K562 (cell line): ENCODE measurements around the gene SPAG9. TPM values are rescaled to one million over a fixed set of nuclear protein-coding genes. Genes with fewer than 3 reads are reported as not detected.
A peak's percentile ranks its signal among the peaks of the same experiment; 100 is the strongest.

Source experiments
- ATAC-seq: fragments of 200-7000 bp; cut with Tn5 transposase; 3 replicates; pipeline ENCODE4 v1.9.1; 2020; ENCODE audit warnings: moderate library complexity
- BruUV-seq: library from RNA; stranded (reverse); fragments of 400-500 nt; replicated peaks from 2 replicates; lab custom pipeline; 2021; lab: Mats Ljungman, UMichigan
- CTCF ChIA-PET: fragments of 300-600 bp; formaldehyde crosslinking; extraction: SDS; loops from one replicate; lab custom pipeline; 2021; ENCODE audit warnings: low intra/inter-chr PET ratio; lab: Yijun Ruan, JAX
- POLR2A ChIA-PET: fragments of 300-600, 350-650 bp; sonication (Branson Sonifier 250); formaldehyde crosslinking; extraction: SDS; loops from one replicate; lab custom pipeline; 2021; ENCODE audit warnings: antibody characterized with exemption, inconsistent platforms; lab: Yijun Ruan, JAX
- DNase-seq, 4 experiments: peaks; one replicate each; pipeline versions ENCODE4 v3.0.0 to v3.0.0-alpha.2; 2011 to 2018; ENCODE audit warnings: low spot score in 3 of 4, mixed read lengths in 3 of 4; ENCODE audit errors: extremely low read depth in 1 of 4
- FAIRE-seq: peaks from 2 replicates; lab custom pipeline; 2011; peaks lifted over from hg19 to GRCh38; lab: Jason Lieb, UNC
- H2AFZ ChIP-seq: 2 replicates; pipeline ENCODE4 v1.6.0; 2011; ENCODE audit warnings: low read depth, low read length, control low read depth, inconsistent platforms
- H3K27ac ChIP-seq: fragments of 200-600 bp; 3 replicates; pipeline ENCODE4 v1.8.0; 2011; ENCODE audit warnings: low read depth, mild to moderate bottlenecking, control low read depth, inconsistent platforms, low read length, moderate library complexity, mixed read lengths; ENCODE audit errors: extremely low read depth
- H3K27me3 ChIP-seq, 2 experiments: fragments of 300-600 bp in 1 of 2; 2 replicates in 1 of 2; 3 replicates in 1 of 2; pipeline versions ENCODE4 v1.6.0 to v1.8.0; 2011; ENCODE audit warnings: inconsistent platforms in 2 of 2, low read length in 2 of 2, mild to moderate bottlenecking in 1 of 2, mixed read lengths in 1 of 2, moderate library complexity in 1 of 2; ENCODE audit not compliant: control insufficient read depth in 2 of 2, insufficient read depth in 2 of 2
- H3K36me3 ChIP-seq: fragments of 300-600 bp; 3 replicates; pipeline ENCODE4 v1.8.0; 2011; ENCODE audit warnings: mild to moderate bottlenecking, low read length, inconsistent platforms; ENCODE audit not compliant: control insufficient read depth, insufficient read depth
- H3K4me1 ChIP-seq, 2 experiments: fragments of 200-600 bp in 1 of 2; replicated peaks in 1 of 2; 2 replicates in 1 of 2; 3 replicates in 1 of 2; pipeline versions ENCODE4 v1.5.1 to v1.8.0; 2011; ENCODE audit warnings: inconsistent platforms in 2 of 2, low read length in 2 of 2, mild to moderate bottlenecking in 1 of 2, mixed read lengths in 1 of 2, moderate library complexity in 1 of 2; ENCODE audit not compliant: control insufficient read depth in 2 of 2, insufficient read depth in 2 of 2
- H3K4me2 ChIP-seq: 2 replicates; pipeline ENCODE4 v1.6.1; 2011; ENCODE audit warnings: low read length, control low read depth, inconsistent platforms, mixed read lengths; ENCODE audit not compliant: insufficient read depth
- H3K4me3 ChIP-seq: fragments of 200-600 bp; sonication (generic), shearing (Covaris generic); 2 replicates; pipeline ENCODE4 v1.5.1; 2016; ENCODE audit warnings: control low read depth, inconsistent platforms
- H3K79me2 ChIP-seq: fragments of 200-600 bp; 3 replicates; pipeline ENCODE4 v1.8.0; 2011; ENCODE audit warnings: low read length, inconsistent platforms; ENCODE audit not compliant: control insufficient read depth, insufficient read depth
- H3K9ac ChIP-seq, 2 experiments: 2 replicates each; pipeline versions ENCODE4 v1.6.0 to v1.6.1; 2011; ENCODE audit warnings: low read depth in 2 of 2, low read length in 2 of 2, control low read depth in 1 of 2, inconsistent platforms in 1 of 2, mild to moderate bottlenecking in 1 of 2, mixed read lengths in 1 of 2; ENCODE audit not compliant: insufficient read depth in 1 of 2
- H3K9me1 ChIP-seq: one replicate; pipeline ENCODE4 v1.6.0; 2011; ENCODE audit warnings: inconsistent platforms, mild to moderate bottlenecking, low read length, moderate library complexity; ENCODE audit not compliant: control insufficient read depth, insufficient read depth
- H3K9me3 ChIP-seq: replicated peaks from 2 replicates; pipeline ENCODE4 v1.5.1; 2011; ENCODE audit warnings: low read depth, low read length, inconsistent platforms; ENCODE audit not compliant: control insufficient read depth, insufficient read depth
- H4K20me1 ChIP-seq: replicated peaks from 2 replicates; pipeline ENCODE4 v1.6.1; 2011; ENCODE audit warnings: low read length, inconsistent platforms, mixed read lengths; ENCODE audit not compliant: control insufficient read depth, insufficient read depth
- DACH1 ChIP-seq: fragments of 450-650 bp; IDR thresholded peaks from 2 replicates; pipeline ENCODE4 v1.6.1; 2018; ENCODE audit not compliant: partially characterized antibody
- GATAD2B ChIP-seq: fragments of 450-650 bp; IDR thresholded peaks from 2 replicates; pipeline ENCODE4 v1.6.1; 2017; ENCODE audit warnings: mild to moderate bottlenecking, borderline replicate concordance
- in situ Hi-C: fragments of 300-500 bp; cut with MboI; formaldehyde crosslinking; loops from 4 replicates; pipeline ENCODE4 v1.15.0; 2018; ENCODE audit warnings: inconsistent platforms, mixed read lengths
- intact Hi-C: fragments of 100-400 bp; cut with micrococcal nuclease; formaldehyde crosslinking; loops from 2 replicates; pipeline ENCODE4 v1.14.2; 2022
- polyA plus RNA-seq, 8 experiments: library from polyadenylated mRNA; depleted of rRNA in 4 of 8; stranded (reverse) in 5 of 8; unstranded in 3 of 8; fragments of >200 nt; fragmentation: Nextera tagmentation in 2 of 8; fragmentation: Illumina TruSeq in 1 of 8; extraction: Ambion mirVana in 2 of 8; extraction: Trizol in 1 of 8; gene quantifications; 2 replicates each; pipeline versions ENCODE4 v1.2.1 to v1.2.3, GENCODE V29; 2011 to 2014; ENCODE audit warnings: inconsistent platforms in 1 of 8, missing spikeins in 1 of 8
- total RNA-seq, 7 experiments: library from RNA; depleted of rRNA in 6 of 7; stranded (reverse); fragments of >200 nt in 6 of 7; fragmentation: Illumina TruSeq in 2 of 7; extraction: Trizol in 2 of 7; gene quantifications; 2 replicates each; pipeline versions ENCODE4 v1.2.1 to v1.2.3, GENCODE V29; 2011 to 2021; ENCODE audit warnings: low replicate concordance in 1 of 7
- TF ChIP-seq, protein P1 (sequence below): sonication (generic); formaldehyde crosslinking; IDR thresholded peaks from 2 replicates; pipeline ENCODE4 v1.8.0; 2022; ENCODE audit warnings: mild to moderate bottlenecking, missing genetic modification reagents
- TF ChIP-seq, protein P2 (sequence below): fragments of 450-650 bp; IDR thresholded peaks from 2 replicates; pipeline ENCODE4 v1.6.1; 2016; ENCODE audit warnings: antibody characterized with exemption

Gene SPAG9
- total and polyA plus RNA-seq, 9 of the 15 experiments (the other 6 are each of a cell fraction or from before 2014, with no cell fraction given): 12.2 to 99.2 (median 58.2) TPM

DNA sequence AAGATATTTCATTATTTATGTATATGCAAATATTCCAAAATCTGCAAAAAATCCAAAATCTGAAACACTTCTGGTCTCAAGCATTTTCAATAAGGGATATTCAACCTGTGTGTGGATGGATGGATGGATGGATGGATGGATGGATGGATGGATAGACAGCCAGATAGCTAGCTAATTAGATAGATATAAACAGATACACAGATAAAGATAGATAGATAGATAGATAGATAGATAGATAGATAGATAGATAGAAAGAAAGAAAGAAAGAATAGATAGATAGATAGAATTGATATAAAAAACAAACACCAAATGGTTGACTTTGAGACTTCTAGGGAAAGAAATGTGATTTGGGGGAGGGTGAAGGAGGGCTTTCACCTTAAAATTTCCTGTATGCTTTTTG lies 139.4 kb downstream of the SPAG9 start:
- CTCF ChIA-PET: no interaction called here
- FAIRE-seq (no peak), DNase-seq (no peak), ATAC-seq (no peak)
- no peak overlapping the region for H3K4me3 ChIP-seq
- H4K20me1 ChIP-seq: no peaks in the 10 kb centered on the region
- H3K9me3 ChIP-seq: no peaks in the 10 kb centered on the region
- H3K27ac ChIP-seq: no peak overlapping the region
- H3K79me2 ChIP-seq: no peaks in the 10 kb centered on the region
- H3K27me3 ChIP-seq: no peaks in the 10 kb centered on the region
- H2AFZ ChIP-seq: no peak overlapping the region
- H3K9me1 ChIP-seq: no peaks in the 10 kb centered on the region
- no TSS peak for BruUV-seq
- H3K36me3 ChIP-seq: peaks cover 90% of the 10 kb centered on the region
- intact Hi-C loops (no loop called here), in situ Hi-C loops (no loop called here)
- no peak overlapping the region for H3K4me2 ChIP-seq
- H3K9ac ChIP-seq: no peak overlapping the region
- peaks cover 0 to 28% of the 10 kb centered on the region in 2 experiments; a peak in 3 of 5 replicates for H3K4me1 ChIP-seq
- TF ChIP-seq DACH1: peak; percentile 96
- TF ChIP-seq, protein P1, sequence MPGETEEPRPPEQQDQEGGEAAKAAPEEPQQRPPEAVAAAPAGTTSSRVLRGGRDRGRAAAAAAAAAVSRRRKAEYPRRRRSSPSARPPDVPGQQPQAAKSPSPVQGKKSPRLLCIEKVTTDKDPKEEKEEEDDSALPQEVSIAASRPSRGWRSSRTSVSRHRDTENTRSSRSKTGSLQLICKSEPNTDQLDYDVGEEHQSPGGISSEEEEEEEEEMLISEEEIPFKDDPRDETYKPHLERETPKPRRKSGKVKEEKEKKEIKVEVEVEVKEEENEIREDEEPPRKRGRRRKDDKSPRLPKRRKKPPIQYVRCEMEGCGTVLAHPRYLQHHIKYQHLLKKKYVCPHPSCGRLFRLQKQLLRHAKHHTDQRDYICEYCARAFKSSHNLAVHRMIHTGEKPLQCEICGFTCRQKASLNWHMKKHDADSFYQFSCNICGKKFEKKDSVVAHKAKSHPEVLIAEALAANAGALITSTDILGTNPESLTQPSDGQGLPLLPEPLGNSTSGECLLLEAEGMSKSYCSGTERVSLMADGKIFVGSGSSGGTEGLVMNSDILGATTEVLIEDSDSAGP (CRISPR knock-in tag): no peak
- peak; percentile 45; the same call in 1 of the 2 replicates for TF ChIP-seq GATAD2B
- TF ChIP-seq, protein P2, sequence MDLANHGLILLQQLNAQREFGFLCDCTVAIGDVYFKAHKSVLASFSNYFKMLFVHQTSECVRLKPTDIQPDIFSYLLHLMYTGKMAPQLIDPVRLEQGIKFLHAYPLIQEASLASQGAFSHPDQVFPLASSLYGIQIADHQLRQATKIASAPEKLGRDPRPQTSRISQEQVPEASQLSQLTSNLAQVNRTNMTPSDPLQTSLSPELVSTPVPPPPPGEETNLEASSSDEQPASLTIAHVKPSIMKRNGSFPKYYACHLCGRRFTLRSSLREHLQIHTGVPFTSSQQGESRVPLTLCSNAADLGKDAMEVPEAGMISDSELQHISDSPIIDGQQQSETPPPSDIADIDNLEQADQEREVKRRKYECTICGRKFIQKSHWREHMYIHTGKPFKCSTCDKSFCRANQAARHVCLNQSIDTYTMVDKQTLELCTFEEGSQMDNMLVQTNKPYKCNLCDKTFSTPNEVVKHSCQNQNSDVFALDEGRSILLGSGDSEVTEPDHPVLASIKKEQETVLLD: peak; percentile 35; the same call in 1 of the 2 replicates
- POLR2A ChIA-PET: no interaction called here
